Endometrial microvascular endothelial cells (primary cell): ENCODE measurements around the gene AUTS2. TPM values are rescaled to one million over a fixed set of nuclear protein-coding genes. Genes with fewer than 3 reads are reported as not detected.

Experiments
- in situ Hi-C: cut with HindIII; loops from 2 replicates; pipeline ENCODE4 v1.10.0; 2017; ENCODE audit warnings: low sequenced_read_pairs, low pct_unique_long_range_greater_than_20kb; ENCODE audit errors: inconsistent ontology term
- total RNA-seq: library from RNA; depleted of rRNA; stranded (reverse); fragments of >200 nt; gene quantifications from one replicate; pipeline ENCODE4 v1.2.3, GENCODE V29; 2015; ENCODE audit errors: inconsistent ontology term

AUTS2 gene
- total RNA-seq, 1 donor from 2014 or later: 0.09 TPM

- in situ Hi-C loops: no loop called here
Measured at GRCh38 chr7:69816501-69816900, 218.2 kb downstream of the AUTS2 start.

GRCh38 chr7:69817121-69817520, 218.8 kb downstream of the AUTS2 start:
- in situ Hi-C loops: no loop called here

- in situ Hi-C loops: no loop called here
Measured at GRCh38 chr7:69817841-69818635, 219.8 kb downstream of the AUTS2 start.

- in situ Hi-C loops: no loop called here
Measured at GRCh38 chr7:69818636-69819332, 220.5 kb downstream of the AUTS2 start.

- in situ Hi-C loops: no loop called here
Measured at GRCh38 chr7:69819333-69819705, 221.0 kb downstream of the AUTS2 start.

GRCh38 chr7:69820479-69821192, 222.4 kb downstream of the AUTS2 start:
- in situ Hi-C loops: no loop called here

GRCh38 chr7:69822386-69822785, 224.1 kb downstream of the AUTS2 start:
- in situ Hi-C loops: no loop called here

GRCh38 chr7:69823151-69823744, 225.0 kb downstream of the AUTS2 start:
- in situ Hi-C loops: no loop called here

- in situ Hi-C loops: no loop called here
Measured at GRCh38 chr7:69825113-69825972, 227.1 kb downstream of the AUTS2 start.

GRCh38 chr7:69826283-69826682, 228.0 kb downstream of the AUTS2 start:
- in situ Hi-C loops: no loop called here

GRCh38 chr7:69827140-69827539, 228.9 kb downstream of the AUTS2 start:
- in situ Hi-C loops: no loop called here

- in situ Hi-C loops: no loop called here
Measured at GRCh38 chr7:69827558-69827957, 229.3 kb downstream of the AUTS2 start.

- in situ Hi-C loops: no loop called here
Measured at GRCh38 chr7:69832356-69832755, 234.1 kb downstream of the AUTS2 start.

- in situ Hi-C loops: no loop called here
Measured at GRCh38 chr7:69833964-69834363, 235.7 kb downstream of the AUTS2 start.

GRCh38 chr7:69836702-69837101, 238.4 kb downstream of the AUTS2 start:
- in situ Hi-C loops: no loop called here

GRCh38 chr7:69837387-69838068, 239.3 kb downstream of the AUTS2 start:
- in situ Hi-C loops: no loop called here

- in situ Hi-C loops: no loop called here
Measured at GRCh38 chr7:69839782-69840181, 241.5 kb downstream of the AUTS2 start.

- in situ Hi-C loops: no loop called here
Measured at GRCh38 chr7:69840248-69840647, 242.0 kb downstream of the AUTS2 start.
